Stimulated activated naive B cell treated with anti-CD40 and anti-IgM and Interleukin-4, amounts not matched to agents 10 μg/mL and 1 μg/mL and 100 μg/mL, for 72 hours (primary cell): ENCODE measurements around the gene SLC7A5.
"Not testable (repeated sequence)": the region's sequence is repeated elsewhere in the genome, so short reads cannot be mapped to it uniquely, and the experiment has no call there.

Experiments used
- ATAC-seq, 2 donors: fragments of 150-1000 bp; cut with Tn5 transposase; replicated peaks; 2 replicates each; pipeline ENCODE4 v1.10.0; 2021; ENCODE audit warnings: moderate library complexity in 1 of 2
- DNase-seq: peaks from one replicate; pipeline ENCODE4 v3.0.0; 2021
- H3K27ac Mint-ChIP-seq: one replicate; pipeline ENCODE4 v1.8.0; 2022; ENCODE audit warnings: mild to moderate bottlenecking, mixed read lengths
- H3K27me3 Mint-ChIP-seq, 2 donors: one replicate each; pipeline ENCODE4 v1.8.0; 2022; ENCODE audit warnings: mixed read lengths in 2 of 2
- H3K36me3 Mint-ChIP-seq, 2 donors: one replicate each; pipeline ENCODE4 v1.8.0; 2022; ENCODE audit warnings: mixed read lengths in 2 of 2, mild to moderate bottlenecking in 1 of 2
- H3K4me1 Mint-ChIP-seq, 2 donors: one replicate each; pipeline ENCODE4 v1.8.0; 2022; ENCODE audit warnings: mixed read lengths in 2 of 2, mild to moderate bottlenecking in 1 of 2
- H3K4me3 Mint-ChIP-seq, 2 donors: one replicate each; pipeline ENCODE4 v1.8.0; 2022; ENCODE audit warnings: mild to moderate bottlenecking in 2 of 2, mixed read lengths in 2 of 2, moderate library complexity in 1 of 2
- H3K9me3 Mint-ChIP-seq, 2 donors: one replicate each; pipeline ENCODE4 v1.8.0; 2022; ENCODE audit warnings: mixed read lengths in 2 of 2, mild to moderate bottlenecking in 1 of 2

The SLC7A5 gene

GRCh38 chr16:87896924-87897520 lies 27.7 kb upstream of the SLC7A5 start:
- H3K4me1 Mint-ChIP-seq, result peaks cover 31 to 51% of the 10 kb centered on the region in 2 donors
- H3K4me3 Mint-ChIP-seq, result not testable (repeated sequence)

GRCh38 chr16:87896176-87896890 lies 27.0 kb upstream of the SLC7A5 start:
- H3K9me3 Mint-ChIP-seq, H3K27me3 Mint-ChIP-seq, H3K36me3 Mint-ChIP-seq, DNase-seq: not testable (repeated sequence)
- H3K4me3 Mint-ChIP-seq, result peak overlapping the region in 1 of 2 donors; percentile 67
- peak overlapping the region; percentile 96 for H3K27ac Mint-ChIP-seq
- H3K4me1 Mint-ChIP-seq, result peaks cover 31 to 51% of the 10 kb centered on the region in 2 donors
- ATAC-seq, result peak; percentile 7 to 17

More at GRCh38 chr16:87896924-87897520, 27.7 kb upstream of the SLC7A5 start:
- H3K36me3 Mint-ChIP-seq, ATAC-seq, DNase-seq, H3K9me3 Mint-ChIP-seq, H3K27me3 Mint-ChIP-seq: not testable (repeated sequence)
- peak overlapping the region; percentile 96 for H3K27ac Mint-ChIP-seq

GRCh38 chr16:87895641-87896141 lies 26.4 kb upstream of the SLC7A5 start:
- H3K9me3 Mint-ChIP-seq, result no peaks in the 10 kb centered on the region
- peak overlapping the region; percentile 96 for H3K27ac Mint-ChIP-seq
- H3K4me1 Mint-ChIP-seq, result peaks cover 31 to 51% of the 10 kb centered on the region in 2 donors
- H3K27me3 Mint-ChIP-seq, result peaks cover 0 to 9% of the 10 kb centered on the region in 2 donors
- peak; percentile 97 for ATAC-seq
- DNase-seq, result peak; percentile 86
- no peaks in the 10 kb centered on the region for H3K36me3 Mint-ChIP-seq
- H3K4me3 Mint-ChIP-seq, result peak overlapping the region; percentile 60 to 67

- not testable (repeated sequence) for H3K9me3 Mint-ChIP-seq, DNase-seq, H3K27ac Mint-ChIP-seq, ATAC-seq, H3K36me3 Mint-ChIP-seq, H3K27me3 Mint-ChIP-seq, H3K4me3 Mint-ChIP-seq
- H3K4me1 Mint-ChIP-seq, result peaks cover 31 to 51% of the 10 kb centered on the region in 2 donors
These were observed 24.7 kb upstream of the SLC7A5 start for GRCh38 chr16:87894005-87894404.

- H3K36me3 Mint-ChIP-seq, result peaks cover 2 to 6% of the 10 kb centered on the region in 2 donors
- no peak overlapping the region for H3K27ac Mint-ChIP-seq
- H3K4me1 Mint-ChIP-seq, result peaks cover 22 to 36% of the 10 kb centered on the region in 2 donors
- H3K4me3 Mint-ChIP-seq, result no peak overlapping the region
- H3K27me3 Mint-ChIP-seq, result peaks cover 0 to 5% of the 10 kb centered on the region in 2 donors
- H3K9me3 Mint-ChIP-seq, result peaks cover 4% of the 10 kb centered on the region in 2 donors
- no peak for ATAC-seq
- no peak for DNase-seq
These were observed 22.5 kb upstream of the SLC7A5 start for GRCh38 chr16:87891764-87892163.

GRCh38 chr16:87889762-87890161 lies 20.5 kb upstream of the SLC7A5 start:
- not testable (repeated sequence) for H3K36me3 Mint-ChIP-seq, H3K27ac Mint-ChIP-seq, DNase-seq, H3K9me3 Mint-ChIP-seq, H3K4me3 Mint-ChIP-seq
- peaks cover 10 to 12% of the 10 kb centered on the region in 2 donors for H3K27me3 Mint-ChIP-seq
- peaks cover 11 to 18% of the 10 kb centered on the region in 2 donors for H3K4me1 Mint-ChIP-seq
- peak in 1 of 2 donors; percentile 45 for ATAC-seq

GRCh38 chr16:87888346-87888745 lies 19.0 kb upstream of the SLC7A5 start:
- Mint-ChIP-seq H3K27me3 (peaks cover 10 to 12% of the 10 kb centered on the region in 2 donors), H3K27ac (peak overlapping the region; percentile 43)
- not testable (repeated sequence) for H3K4me1 Mint-ChIP-seq, H3K4me3 Mint-ChIP-seq, H3K9me3 Mint-ChIP-seq, ATAC-seq, DNase-seq, H3K36me3 Mint-ChIP-seq

- peak overlapping the region; percentile 43 for H3K27ac Mint-ChIP-seq
- not testable (repeated sequence) for H3K4me3 Mint-ChIP-seq
These were observed 18.6 kb upstream of the SLC7A5 start for GRCh38 chr16:87887931-87888330.

GRCh38 chr16:87885371-87885967 lies 16.2 kb upstream of the SLC7A5 start:
- ATAC-seq, result peak in 1 of 2 donors; percentile 21
- H3K4me3 Mint-ChIP-seq, H3K9me3 Mint-ChIP-seq, H3K4me1 Mint-ChIP-seq, DNase-seq, H3K36me3 Mint-ChIP-seq: not testable (repeated sequence)
- Mint-ChIP-seq H3K27ac (peak overlapping the region; percentile 14), H3K27me3 (peaks cover 21 to 34% of the 10 kb centered on the region in 2 donors)

More at GRCh38 chr16:87887931-87888330, 18.6 kb upstream of the SLC7A5 start:
- H3K27me3 Mint-ChIP-seq, result peaks cover 10 to 12% of the 10 kb centered on the region in 2 donors
- H3K9me3 Mint-ChIP-seq, ATAC-seq, H3K4me1 Mint-ChIP-seq, H3K36me3 Mint-ChIP-seq, DNase-seq: not testable (repeated sequence)

GRCh38 chr16:87882436-87883019 lies 13.2 kb upstream of the SLC7A5 start:
- H3K27ac Mint-ChIP-seq, result no peak overlapping the region
- ATAC-seq, result no peak

GRCh38 chr16:87881324-87882200 lies 12.3 kb upstream of the SLC7A5 start:
- no peak for DNase-seq
- Mint-ChIP-seq H3K9me3 (no peaks in the 10 kb centered on the region), H3K36me3 (no peaks in the 10 kb centered on the region), H3K4me1 (peaks cover 13 to 16% of the 10 kb centered on the region in 2 donors), H3K27ac (no peak overlapping the region), H3K27me3 (peaks cover 30 to 41% of the 10 kb centered on the region in 2 donors), H3K4me3 (no peak overlapping the region)
- ATAC-seq, result no peak

More at GRCh38 chr16:87882436-87883019, 13.2 kb upstream of the SLC7A5 start:
- peaks cover 7 to 11% of the 10 kb centered on the region in 2 donors for H3K4me1 Mint-ChIP-seq
- H3K27me3 Mint-ChIP-seq, result peaks cover 30 to 41% of the 10 kb centered on the region in 2 donors
- H3K36me3 Mint-ChIP-seq, result no peaks in the 10 kb centered on the region
- no peak overlapping the region for H3K4me3 Mint-ChIP-seq
- no peak for DNase-seq
- no peaks in the 10 kb centered on the region for H3K9me3 Mint-ChIP-seq

- no peaks in the 10 kb centered on the region for H3K9me3 Mint-ChIP-seq
- H3K36me3 Mint-ChIP-seq, result no peaks in the 10 kb centered on the region
- no peak for DNase-seq
- peaks cover 24 to 29% of the 10 kb centered on the region in 2 donors for H3K27me3 Mint-ChIP-seq
- peak overlapping the region; percentile 53 for H3K27ac Mint-ChIP-seq
- no peak for ATAC-seq
- H3K4me3 Mint-ChIP-seq, result no peak overlapping the region
- peaks cover 10 to 28% of the 10 kb centered on the region in 2 donors for H3K4me1 Mint-ChIP-seq
These were observed 10.9 kb upstream of the SLC7A5 start for GRCh38 chr16:87880117-87880696.

GRCh38 chr16:87879411-87880013 lies 10.2 kb upstream of the SLC7A5 start:
- H3K9me3 Mint-ChIP-seq, ATAC-seq, DNase-seq, H3K36me3 Mint-ChIP-seq, H3K27ac Mint-ChIP-seq, H3K4me3 Mint-ChIP-seq: not testable (repeated sequence)
- Mint-ChIP-seq H3K4me1 (peaks cover 17 to 35% of the 10 kb centered on the region in 2 donors), H3K27me3 (peaks cover 24 to 29% of the 10 kb centered on the region in 2 donors)
